GM23338 (cell line): ENCODE data around the gene UBA5. TPM values are rescaled to one million over a fixed set of nuclear protein-coding genes. Genes with fewer than 3 reads are reported as not detected.

ENCODE experiments used
- ATAC-seq: fragments of 200-7000 bp; cut with Tn5 transposase; 3 replicates; pipeline ENCODE4 v1.9.1; 2020
- DNase-seq: peaks from one replicate; pipeline ENCODE4 v3.0.0-alpha.2; 2015; ENCODE audit warnings: low spot score
- H2AFZ ChIP-seq: fragments of 200-600 bp; sonication (generic); 2 replicates; pipeline ENCODE4 v1.8.0; 2016; ENCODE audit warnings: antibody characterized with exemption, mild to moderate bottlenecking, moderate library complexity
- H3F3A ChIP-seq: fragments of 200-600 bp; sonication (generic); replicated peaks from 2 replicates; pipeline ENCODE4 v1.8.0; 2017; ENCODE audit warnings: antibody characterized with exemption, mixed run types, low read depth
- H3K27ac ChIP-seq: fragments of 200-600 bp; sonication (generic); 2 replicates; pipeline ENCODE4 v1.6.1; 2016; ENCODE audit warnings: low read depth
- H3K27me3 ChIP-seq: fragments of 200-600 bp; sonication (generic); 2 replicates; pipeline ENCODE4 v1.8.0; 2016; ENCODE audit warnings: mild to moderate bottlenecking, mixed run types, moderate library complexity; ENCODE audit not compliant: insufficient read depth
- H3K36me3 ChIP-seq: fragments of 200-600 bp; sonication (generic); 2 replicates; pipeline ENCODE4 v1.8.0; 2016; ENCODE audit warnings: mild to moderate bottlenecking; ENCODE audit not compliant: insufficient read depth
- H3K4me1 ChIP-seq: fragments of 200-600 bp; sonication (generic); 2 replicates; pipeline ENCODE4 v1.8.0; 2016; ENCODE audit warnings: mild to moderate bottlenecking, moderate library complexity; ENCODE audit not compliant: insufficient read depth
- H3K4me2 ChIP-seq: fragments of 200-600 bp; sonication (generic); 2 replicates; pipeline ENCODE4 v1.7.1; 2017; ENCODE audit warnings: mixed run types
- H3K4me3 ChIP-seq: fragments of 200-600 bp; sonication (generic); 2 replicates; pipeline ENCODE4 v1.6.1; 2016; ENCODE audit warnings: mixed run types
- H3K79me2 ChIP-seq: fragments of 200-600 bp; sonication (generic); replicated peaks from 2 replicates; pipeline ENCODE4 v1.8.0; 2017; ENCODE audit warnings: mild to moderate bottlenecking; ENCODE audit not compliant: insufficient read depth
- H3K9me2 ChIP-seq: fragments of 200-600 bp; sonication (generic); 2 replicates; pipeline ENCODE4 v1.8.0; 2017; ENCODE audit not compliant: insufficient read depth
- H4K20me1 ChIP-seq: fragments of 200-600 bp; sonication (generic); replicated peaks from 2 replicates; pipeline ENCODE4 v1.8.0; 2017; ENCODE audit warnings: mild to moderate bottlenecking; ENCODE audit not compliant: insufficient read depth
- H3K27ac Mint-ChIP-seq: 2 replicates; pipeline ENCODE4 v1.8.0; 2020; ENCODE audit warnings: inconsistent platforms, mild to moderate bottlenecking, moderate library complexity, mixed read lengths
- H3K27me3 Mint-ChIP-seq: 3 replicates; pipeline ENCODE4 v1.8.0; 2022; ENCODE audit warnings: low read depth, mild to moderate bottlenecking, moderate library complexity, mixed read lengths, inconsistent platforms; ENCODE audit not compliant: insufficient read depth, poor library complexity
- H3K36me3 Mint-ChIP-seq: 3 replicates; pipeline ENCODE4 v1.8.0; 2021; ENCODE audit warnings: low read depth, mild to moderate bottlenecking, inconsistent platforms, moderate library complexity, mixed read lengths
- H3K4me1 Mint-ChIP-seq: 3 replicates; pipeline ENCODE4 v1.8.0; 2020; ENCODE audit warnings: mild to moderate bottlenecking, inconsistent platforms, mixed read lengths
- H3K4me3 Mint-ChIP-seq: 3 replicates; pipeline ENCODE4 v1.8.0; 2021; ENCODE audit warnings: moderate library complexity, mild to moderate bottlenecking, inconsistent platforms, mixed read lengths
- H3K9me3 Mint-ChIP-seq: 3 replicates; pipeline ENCODE4 v1.8.0; 2020; ENCODE audit warnings: moderate library complexity, mild to moderate bottlenecking, inconsistent platforms, mixed read lengths
- CREB1 ChIP-seq: fragments of 250-450 bp; sonication (Bioruptor Pico); IDR thresholded peaks from 2 replicates; pipeline ENCODE4 v1.5.0; 2020; ENCODE audit warnings: low read depth, mild to moderate bottlenecking, moderate library complexity
- EZH2 ChIP-seq: fragments of 200-600 bp; sonication (generic); IDR thresholded peaks from one replicate; pipeline ENCODE4 v1.8.0; 2017; ENCODE audit warnings: antibody characterized with exemption, mild to moderate bottlenecking, low read depth; ENCODE audit not compliant: unreplicated experiment
- EZH2phosphoT487 ChIP-seq: fragments of 200-600 bp; sonication (generic); IDR thresholded peaks from one replicate; pipeline ENCODE4 v1.8.1; 2018; ENCODE audit warnings: antibody characterized with exemption; ENCODE audit not compliant: unreplicated experiment
- JUNB ChIP-seq: IDR thresholded peaks from one replicate; pipeline ENCODE4 v1.6.1; 2016; ENCODE audit warnings: antibody characterized with exemption; ENCODE audit not compliant: unreplicated experiment
- NANOG ChIP-seq: IDR thresholded peaks from 2 replicates; pipeline ENCODE4 v1.6.1; 2016; ENCODE audit warnings: antibody characterized with exemption, borderline replicate concordance
- POLR2AphosphoS5 ChIP-seq: IDR thresholded peaks from 2 replicates; pipeline ENCODE4 v1.6.1; 2016; ENCODE audit warnings: antibody characterized with exemption, low read depth
- STAT1 ChIP-seq: IDR thresholded peaks from one replicate; pipeline ENCODE4 v1.6.1; 2016; ENCODE audit warnings: antibody characterized with exemption; ENCODE audit not compliant: unreplicated experiment
- ZNF114 ChIP-seq: fragments of 250-450 bp; sonication (Bioruptor Pico); IDR thresholded peaks from 2 replicates; pipeline ENCODE4 v1.5.0; 2020; ENCODE audit warnings: mild to moderate bottlenecking, moderate library complexity
- ZNF331 ChIP-seq: fragments of 250-450 bp; sonication (Bioruptor Pico); IDR thresholded peaks from 2 replicates; pipeline ENCODE4 v1.5.0; 2020; ENCODE audit warnings: low read depth, mild to moderate bottlenecking, moderate library complexity
- polyA plus RNA-seq: library from polyadenylated mRNA; unstranded; fragments of >200 nt; fragmentation: Nextera tagmentation; extraction: Ambion mirVana; gene quantifications from 2 replicates; pipeline ENCODE4 v1.2.1, GENCODE V29; 2016
- total RNA-seq: library from RNA; depleted of rRNA; stranded (reverse); fragments of >200 nt; shearing (Covaris generic); gene quantifications from 2 replicates; pipeline ENCODE4 v1.2.3, GENCODE V29; 2014
- TF ChIP-seq, protein P1 (sequence below): fragments of 250-450 bp; sonication (Bioruptor Pico); IDR thresholded peaks from 2 replicates; pipeline ENCODE4 v1.5.0; 2020; ENCODE audit warnings: mild to moderate bottlenecking, moderate library complexity
- TF ChIP-seq, protein P2 (sequence below): IDR thresholded peaks from 2 replicates; pipeline ENCODE4 v1.6.1; 2016; ENCODE audit warnings: antibody characterized with exemption
- TF ChIP-seq, protein P3 (sequence below): IDR thresholded peaks from one replicate; pipeline ENCODE4 v1.6.1; 2018; ENCODE audit warnings: antibody characterized with exemption; ENCODE audit not compliant: unreplicated experiment

UBA5 gene
- total and polyA plus RNA-seq, 2 experiments from 2014 or later = 22.8 to 51.5 TPM

DNA sequence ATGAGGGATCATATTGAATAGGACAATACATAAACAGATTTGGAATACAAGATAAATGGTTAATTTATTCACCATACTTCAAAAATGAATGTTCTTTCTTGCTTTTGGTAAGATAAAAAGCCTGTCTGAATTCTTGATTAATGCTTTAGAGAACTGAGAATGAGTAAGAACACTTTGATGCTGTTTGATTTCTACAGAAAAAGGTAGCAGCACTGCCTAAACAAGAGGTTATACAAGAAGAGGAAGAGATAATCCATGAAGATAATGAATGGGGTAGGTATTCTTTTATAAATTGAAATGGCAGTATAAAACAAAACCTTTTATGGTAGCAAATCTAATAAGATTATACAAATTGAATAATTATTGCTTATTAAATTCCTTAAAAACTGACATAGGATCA, 15.3 kb downstream of the UBA5 start:
- Mint-ChIP-seq H3K36me3 (peaks cover 45% of the 10 kb centered on the region; the same call in 2 of the 3 replicates), H3K9me3 (no peaks in the 10 kb centered on the region), H3K4me3 (no peak overlapping the region), H3K27ac (no peak overlapping the region), H3K4me1 (no peaks in the 10 kb centered on the region; the same call in 1 of the 3 replicates), H3K27me3 (no peaks in the 10 kb centered on the region)
- Histone ChIP-seq H3K79me2 (no peaks in the 10 kb centered on the region), H3K4me3 (no peak overlapping the region), H3K27me3 (no peaks in the 10 kb centered on the region), H3K4me2 (no peak overlapping the region), H3K27ac (no peak overlapping the region), H2AFZ (no peak overlapping the region), H3K4me1 (no peaks in the 10 kb centered on the region), H3F3A (no peaks in the 10 kb centered on the region), H3K9me2 (no peaks in the 10 kb centered on the region), H4K20me1 (no peaks in the 10 kb centered on the region; the same call in 1 of the 2 replicates), H3K36me3 (peaks cover 15% of the 10 kb centered on the region; the same call in 1 of the 2 replicates)
- ATAC-seq (no peak), DNase-seq (no peak)
- TF ChIP-seq NANOG = no peak
- no peak for TF ChIP-seq STAT1
- no peak for TF ChIP-seq ZNF114

DNA sequence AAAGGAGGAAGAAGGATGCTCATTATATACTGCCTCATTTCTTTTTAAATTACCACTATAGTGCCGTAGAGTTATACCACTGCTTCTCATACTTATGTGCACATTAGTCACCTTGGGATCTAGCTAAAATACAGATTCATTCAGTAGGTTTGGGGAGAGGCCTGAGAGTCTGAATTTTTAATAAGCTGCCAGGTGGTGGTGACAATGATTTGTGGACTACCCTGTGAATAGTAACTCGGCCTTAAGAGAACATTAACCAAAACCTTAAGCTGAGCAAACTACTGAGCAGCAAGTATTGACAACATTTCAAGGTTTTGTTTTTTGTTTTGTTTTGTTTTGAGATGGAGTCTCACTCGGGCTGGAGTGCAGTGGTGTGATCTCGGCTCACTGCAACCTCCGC, 19.8 kb downstream of the UBA5 start:
- Histone ChIP-seq H3K79me2 (no peaks in the 10 kb centered on the region), H3K4me1 (no peaks in the 10 kb centered on the region), H4K20me1 (no peaks in the 10 kb centered on the region; the same call in 1 of the 2 replicates), H3K27ac (no peak overlapping the region), H3F3A (no peaks in the 10 kb centered on the region), H3K4me2 (no peak overlapping the region), H2AFZ (no peak overlapping the region), H3K4me3 (no peak overlapping the region), H3K36me3 (peaks cover 14% of the 10 kb centered on the region; the same call in 1 of the 2 replicates), H3K9me2 (no peaks in the 10 kb centered on the region), H3K27me3 (no peaks in the 10 kb centered on the region)
- Mint-ChIP-seq H3K27ac (no peak overlapping the region), H3K4me3 (no peak overlapping the region), H3K27me3 (no peaks in the 10 kb centered on the region), H3K36me3 (peaks cover 42% of the 10 kb centered on the region), H3K9me3 (no peaks in the 10 kb centered on the region), H3K4me1 (no peaks in the 10 kb centered on the region)
- DNase-seq (no peak), ATAC-seq (no peak)
- TF ChIP-seq POLR2AphosphoS5 = no peak
- TF ChIP-seq ZNF331 (CRISPR knock-in tag) = no peak
- TF ChIP-seq, protein P1, sequence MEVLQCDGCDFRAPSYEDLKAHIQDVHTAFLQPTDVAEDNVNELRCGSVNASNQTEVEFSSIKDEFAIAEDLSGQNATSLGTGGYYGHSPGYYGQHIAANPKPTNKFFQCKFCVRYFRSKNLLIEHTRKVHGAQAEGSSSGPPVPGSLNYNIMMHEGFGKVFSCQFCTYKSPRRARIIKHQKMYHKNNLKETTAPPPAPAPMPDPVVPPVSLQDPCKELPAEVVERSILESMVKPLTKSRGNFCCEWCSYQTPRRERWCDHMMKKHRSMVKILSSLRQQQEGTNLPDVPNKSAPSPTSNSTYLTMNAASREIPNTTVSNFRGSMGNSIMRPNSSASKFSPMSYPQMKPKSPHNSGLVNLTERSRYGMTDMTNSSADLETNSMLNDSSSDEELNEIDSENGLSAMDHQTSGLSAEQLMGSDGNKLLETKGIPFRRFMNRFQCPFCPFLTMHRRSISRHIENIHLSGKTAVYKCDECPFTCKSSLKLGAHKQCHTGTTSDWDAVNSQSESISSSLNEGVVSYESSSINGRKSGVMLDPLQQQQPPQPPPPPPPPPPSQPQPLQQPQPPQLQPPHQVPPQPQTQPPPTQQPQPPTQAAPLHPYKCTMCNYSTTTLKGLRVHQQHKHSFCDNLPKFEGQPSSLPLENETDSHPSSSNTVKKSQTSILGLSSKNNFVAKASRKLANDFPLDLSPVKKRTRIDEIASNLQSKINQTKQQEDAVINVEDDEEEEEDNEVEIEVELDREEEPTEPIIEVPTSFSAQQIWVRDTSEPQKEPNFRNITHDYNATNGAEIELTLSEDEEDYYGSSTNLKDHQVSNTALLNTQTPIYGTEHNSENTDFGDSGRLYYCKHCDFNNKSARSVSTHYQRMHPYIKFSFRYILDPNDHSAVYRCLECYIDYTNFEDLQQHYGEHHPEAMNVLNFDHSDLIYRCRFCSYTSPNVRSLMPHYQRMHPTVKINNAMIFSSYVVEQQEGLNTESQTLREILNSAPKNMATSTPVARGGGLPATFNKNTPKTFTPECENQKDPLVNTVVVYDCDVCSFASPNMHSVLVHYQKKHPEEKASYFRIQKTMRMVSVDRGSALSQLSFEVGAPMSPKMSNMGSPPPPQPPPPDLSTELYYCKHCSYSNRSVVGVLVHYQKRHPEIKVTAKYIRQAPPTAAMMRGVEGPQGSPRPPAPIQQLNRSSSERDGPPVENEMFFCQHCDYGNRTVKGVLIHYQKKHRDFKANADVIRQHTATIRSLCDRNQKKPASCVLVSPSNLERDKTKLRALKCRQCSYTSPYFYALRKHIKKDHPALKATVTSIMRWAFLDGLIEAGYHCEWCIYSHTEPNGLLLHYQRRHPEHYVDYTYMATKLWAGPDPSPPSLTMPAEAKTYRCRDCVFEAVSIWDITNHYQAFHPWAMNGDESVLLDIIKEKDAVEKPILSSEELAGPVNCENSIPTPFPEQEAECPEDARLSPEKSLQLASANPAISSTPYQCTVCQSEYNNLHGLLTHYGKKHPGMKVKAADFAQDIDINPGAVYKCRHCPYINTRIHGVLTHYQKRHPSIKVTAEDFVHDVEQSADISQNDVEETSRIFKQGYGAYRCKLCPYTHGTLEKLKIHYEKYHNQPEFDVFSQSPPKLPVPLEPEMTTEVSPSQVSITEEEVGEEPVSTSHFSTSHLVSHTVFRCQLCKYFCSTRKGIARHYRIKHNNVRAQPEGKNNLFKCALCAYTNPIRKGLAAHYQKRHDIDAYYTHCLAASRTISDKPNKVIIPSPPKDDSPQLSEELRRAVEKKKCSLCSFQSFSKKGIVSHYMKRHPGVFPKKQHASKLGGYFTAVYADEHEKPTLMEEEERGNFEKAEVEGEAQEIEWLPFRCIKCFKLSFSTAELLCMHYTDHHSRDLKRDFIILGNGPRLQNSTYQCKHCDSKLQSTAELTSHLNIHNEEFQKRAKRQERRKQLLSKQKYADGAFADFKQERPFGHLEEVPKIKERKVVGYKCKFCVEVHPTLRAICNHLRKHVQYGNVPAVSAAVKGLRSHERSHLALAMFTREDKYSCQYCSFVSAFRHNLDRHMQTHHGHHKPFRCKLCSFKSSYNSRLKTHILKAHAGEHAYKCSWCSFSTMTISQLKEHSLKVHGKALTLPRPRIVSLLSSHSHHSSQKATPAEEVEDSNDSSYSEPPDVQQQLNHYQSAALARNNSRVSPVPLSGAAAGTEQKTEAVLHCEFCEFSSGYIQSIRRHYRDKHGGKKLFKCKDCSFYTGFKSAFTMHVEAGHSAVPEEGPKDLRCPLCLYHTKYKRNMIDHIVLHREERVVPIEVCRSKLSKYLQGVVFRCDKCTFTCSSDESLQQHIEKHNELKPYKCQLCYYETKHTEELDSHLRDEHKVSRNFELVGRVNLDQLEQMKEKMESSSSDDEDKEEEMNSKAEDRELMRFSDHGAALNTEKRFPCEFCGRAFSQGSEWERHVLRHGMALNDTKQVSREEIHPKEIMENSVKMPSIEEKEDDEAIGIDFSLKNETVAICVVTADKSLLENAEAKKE (CRISPR knock-in tag) = no peak
- no peak for TF ChIP-seq NANOG
- TF ChIP-seq CREB1 (CRISPR knock-in tag) = no peak
- TF ChIP-seq, protein P2, sequence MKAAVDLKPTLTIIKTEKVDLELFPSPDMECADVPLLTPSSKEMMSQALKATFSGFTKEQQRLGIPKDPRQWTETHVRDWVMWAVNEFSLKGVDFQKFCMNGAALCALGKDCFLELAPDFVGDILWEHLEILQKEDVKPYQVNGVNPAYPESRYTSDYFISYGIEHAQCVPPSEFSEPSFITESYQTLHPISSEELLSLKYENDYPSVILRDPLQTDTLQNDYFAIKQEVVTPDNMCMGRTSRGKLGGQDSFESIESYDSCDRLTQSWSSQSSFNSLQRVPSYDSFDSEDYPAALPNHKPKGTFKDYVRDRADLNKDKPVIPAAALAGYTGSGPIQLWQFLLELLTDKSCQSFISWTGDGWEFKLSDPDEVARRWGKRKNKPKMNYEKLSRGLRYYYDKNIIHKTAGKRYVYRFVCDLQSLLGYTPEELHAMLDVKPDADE = no peak
- no peak for TF ChIP-seq STAT1
- no peak for TF ChIP-seq EZH2
- TF ChIP-seq EZH2phosphoT487 = no peak
- TF ChIP-seq, protein P3, sequence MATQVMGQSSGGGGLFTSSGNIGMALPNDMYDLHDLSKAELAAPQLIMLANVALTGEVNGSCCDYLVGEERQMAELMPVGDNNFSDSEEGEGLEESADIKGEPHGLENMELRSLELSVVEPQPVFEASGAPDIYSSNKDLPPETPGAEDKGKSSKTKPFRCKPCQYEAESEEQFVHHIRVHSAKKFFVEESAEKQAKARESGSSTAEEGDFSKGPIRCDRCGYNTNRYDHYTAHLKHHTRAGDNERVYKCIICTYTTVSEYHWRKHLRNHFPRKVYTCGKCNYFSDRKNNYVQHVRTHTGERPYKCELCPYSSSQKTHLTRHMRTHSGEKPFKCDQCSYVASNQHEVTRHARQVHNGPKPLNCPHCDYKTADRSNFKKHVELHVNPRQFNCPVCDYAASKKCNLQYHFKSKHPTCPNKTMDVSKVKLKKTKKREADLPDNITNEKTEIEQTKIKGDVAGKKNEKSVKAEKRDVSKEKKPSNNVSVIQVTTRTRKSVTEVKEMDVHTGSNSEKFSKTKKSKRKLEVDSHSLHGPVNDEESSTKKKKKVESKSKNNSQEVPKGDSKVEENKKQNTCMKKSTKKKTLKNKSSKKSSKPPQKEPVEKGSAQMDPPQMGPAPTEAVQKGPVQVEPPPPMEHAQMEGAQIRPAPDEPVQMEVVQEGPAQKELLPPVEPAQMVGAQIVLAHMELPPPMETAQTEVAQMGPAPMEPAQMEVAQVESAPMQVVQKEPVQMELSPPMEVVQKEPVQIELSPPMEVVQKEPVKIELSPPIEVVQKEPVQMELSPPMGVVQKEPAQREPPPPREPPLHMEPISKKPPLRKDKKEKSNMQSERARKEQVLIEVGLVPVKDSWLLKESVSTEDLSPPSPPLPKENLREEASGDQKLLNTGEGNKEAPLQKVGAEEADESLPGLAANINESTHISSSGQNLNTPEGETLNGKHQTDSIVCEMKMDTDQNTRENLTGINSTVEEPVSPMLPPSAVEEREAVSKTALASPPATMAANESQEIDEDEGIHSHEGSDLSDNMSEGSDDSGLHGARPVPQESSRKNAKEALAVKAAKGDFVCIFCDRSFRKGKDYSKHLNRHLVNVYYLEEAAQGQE = no peak
- no peak for TF ChIP-seq JUNB
